Neural progenitor cell (in vitro differentiated cells): ENCODE results near the gene PCARE. TPM values are rescaled to one million over a fixed set of nuclear protein-coding genes. Genes with fewer than 3 reads are reported as not detected.

Source experiments
- DNase-seq: peaks from one replicate; pipeline ENCODE4 v3.0.0-alpha.2; 2016; ENCODE audit warnings: low spot score
- H2AFZ ChIP-seq: fragments of 200-600 bp; sonication (generic); replicated peaks from 2 replicates; pipeline ENCODE4 v1.6.1; 2016; ENCODE audit warnings: antibody characterized with exemption
- H3F3A ChIP-seq: fragments of 200-600 bp; sonication (generic); 2 replicates; pipeline ENCODE4 v1.6.1; 2016; ENCODE audit warnings: antibody characterized with exemption, low read depth
- H3K27ac ChIP-seq: fragments of 200-600 bp; sonication (generic); 2 replicates; pipeline ENCODE4 v1.5.1; 2016; ENCODE audit warnings: mild to moderate bottlenecking
- H3K27me3 ChIP-seq: fragments of 200-600 bp; sonication (generic); 2 replicates; pipeline ENCODE4 v1.6.1; 2016; ENCODE audit warnings: mild to moderate bottlenecking, moderate library complexity
- H3K36me3 ChIP-seq: fragments of 200-600 bp; sonication (generic); 2 replicates; pipeline ENCODE4 v1.5.1; 2016
- H3K4me1 ChIP-seq: fragments of 200-600 bp; sonication (generic); 2 replicates; pipeline ENCODE4 v1.6.1; 2016; ENCODE audit warnings: mixed run types
- H3K4me2 ChIP-seq: fragments of 200-600 bp; sonication (generic); 2 replicates; pipeline ENCODE4 v1.6.1; 2016
- H3K4me3 ChIP-seq: fragments of 200-600 bp; sonication (generic); 2 replicates; pipeline ENCODE4 v1.5.1; 2016
- H3K79me2 ChIP-seq: fragments of 200-600 bp; sonication (generic); 2 replicates; pipeline ENCODE4 v1.6.1; 2016; ENCODE audit warnings: low read depth
- H3K9ac ChIP-seq: fragments of 200-600 bp; sonication (generic); 2 replicates; pipeline ENCODE4 v1.6.1; 2016
- H3K9me3 ChIP-seq: fragments of 200-600 bp; sonication (generic); 2 replicates; pipeline ENCODE4 v1.5.1; 2016; ENCODE audit warnings: low read depth
- H4K20me1 ChIP-seq: fragments of 200-600 bp; sonication (generic); 2 replicates; pipeline ENCODE4 v1.6.1; 2016; ENCODE audit warnings: low read depth
- H3K27ac Mint-ChIP-seq: 3 replicates; pipeline ENCODE4 v1.8.0; 2021; ENCODE audit warnings: mixed read lengths
- H3K27me3 Mint-ChIP-seq: 2 replicates; pipeline ENCODE4 v1.8.0; 2022; ENCODE audit warnings: low read depth, mild to moderate bottlenecking, inconsistent platforms, moderate library complexity, mixed read lengths; ENCODE audit not compliant: insufficient read depth
- H3K36me3 Mint-ChIP-seq: 3 replicates; pipeline ENCODE4 v1.8.0; 2021; ENCODE audit warnings: mixed read lengths
- H3K4me1 Mint-ChIP-seq: 3 replicates; pipeline ENCODE4 v1.8.0; 2021; ENCODE audit warnings: mixed read lengths
- H3K4me3 Mint-ChIP-seq: 3 replicates; pipeline ENCODE4 v1.8.0; 2021; ENCODE audit warnings: mild to moderate bottlenecking, moderate library complexity, mixed read lengths
- H3K9me3 Mint-ChIP-seq: 3 replicates; pipeline ENCODE4 v1.8.0; 2020; ENCODE audit warnings: mixed read lengths
- CTCF ChIP-seq: fragments of 200-600 bp; sonication (generic); IDR thresholded peaks from 2 replicates; pipeline ENCODE4 v1.5.1; 2017; ENCODE audit warnings: antibody characterized with exemption, mild to moderate bottlenecking
- EZH2 ChIP-seq: fragments of 200-600 bp; sonication (generic); IDR thresholded peaks from 2 replicates; pipeline ENCODE4 v1.6.1; 2017; ENCODE audit warnings: antibody characterized with exemption, mild to moderate bottlenecking, moderate library complexity
- EZH2phosphoT487 ChIP-seq: fragments of 200-600 bp; sonication (generic); IDR thresholded peaks from 2 replicates; pipeline ENCODE4 v1.6.1; 2017; ENCODE audit warnings: antibody characterized with exemption
- total RNA-seq: library from RNA; depleted of rRNA; stranded (reverse); fragments of >200 nt; gene quantifications from 2 replicates; pipeline ENCODE4 v1.2.3, GENCODE V29; 2015; ENCODE audit warnings: low replicate concordance

Gene PCARE
- not detected in 2 replicates for total RNA-seq

GRCh38 chr2:29074411-29074810 lies at the start of gene PCARE:
PCARE (minus strand) TSS chr2:29074523; CDS start chr2:29074261, 262 bp downstream.
- no peak for TF ChIP-seq EZH2
- no peak for TF ChIP-seq EZH2phosphoT487
- TF ChIP-seq CTCF = no peak
- Mint-ChIP-seq H3K27ac (peak within 1 kb of the TSS; percentile 79), H3K36me3 (no peaks in the 10 kb centered on the region), H3K4me3 (no peak within 1 kb of the TSS), H3K4me1 (peaks cover 60% of the 10 kb centered on the region), H3K27me3 (peaks cover 8% of the 10 kb centered on the region), H3K9me3 (peaks cover 7% of the 10 kb centered on the region)
- no peaks in the 10 kb centered on the region for H3K27me3 ChIP-seq
- H3K9me3 ChIP-seq = no peaks in the 10 kb centered on the region
- peak within 1 kb of the TSS; percentile 41 for H3K4me2 ChIP-seq
- no peaks in the 10 kb centered on the region for H3K79me2 ChIP-seq
- H3K9ac ChIP-seq = no peak within 1 kb of the TSS
- no peak within 1 kb of the TSS for H3K4me3 ChIP-seq
- no peaks in the 10 kb centered on the region for H3F3A ChIP-seq
- no peaks in the 10 kb centered on the region for H3K36me3 ChIP-seq
- no peak within 1 kb of the TSS for H2AFZ ChIP-seq
- no peaks in the 10 kb centered on the region for H4K20me1 ChIP-seq
- H3K4me1 ChIP-seq = peaks cover 29% of the 10 kb centered on the region
- peak; percentile 54 for DNase-seq
- no peak within 1 kb of the TSS for H3K27ac ChIP-seq

- Histone ChIP-seq H2AFZ (no peak overlapping the region), H3K79me2 (no peaks in the 10 kb centered on the region), H3K9me3 (no peaks in the 10 kb centered on the region), H3K27ac (no peak overlapping the region), H3K9ac (no peak overlapping the region), H3K4me1 (no peaks in the 10 kb centered on the region), H3K4me2 (no peak overlapping the region), H3K27me3 (peaks cover 20% of the 10 kb centered on the region), H4K20me1 (no peaks in the 10 kb centered on the region), H3K4me3 (no peak overlapping the region), H3F3A (no peaks in the 10 kb centered on the region), H3K36me3 (no peaks in the 10 kb centered on the region)
- DNase-seq = no peak
- Mint-ChIP-seq H3K9me3 (peaks cover 14% of the 10 kb centered on the region), H3K27me3 (no peaks in the 10 kb centered on the region), H3K4me1 (no peaks in the 10 kb centered on the region), H3K4me3 (no peak overlapping the region), H3K36me3 (peaks cover 11% of the 10 kb centered on the region), H3K27ac (no peak overlapping the region)
- TF ChIP-seq CTCF = no peak
- TF ChIP-seq EZH2 = no peak
- TF ChIP-seq EZH2phosphoT487 = no peak
Observed at GRCh38 chr2:29123617-29124349, 49.5 kb upstream of the PCARE start.

GRCh38 chr2:29120846-29121245 lies 46.5 kb upstream of the PCARE start:
- Histone ChIP-seq H3K9me3 (no peaks in the 10 kb centered on the region), H3K4me1 (peaks cover 2% of the 10 kb centered on the region), H3F3A (no peaks in the 10 kb centered on the region), H3K27ac (no peak overlapping the region), H3K4me2 (no peak overlapping the region), H3K4me3 (no peak overlapping the region), H3K9ac (no peak overlapping the region), H2AFZ (no peak overlapping the region), H3K79me2 (no peaks in the 10 kb centered on the region), H4K20me1 (no peaks in the 10 kb centered on the region), H3K36me3 (no peaks in the 10 kb centered on the region), H3K27me3 (peaks cover 49% of the 10 kb centered on the region)
- H3K27me3 Mint-ChIP-seq = peaks cover 3% of the 10 kb centered on the region
- peaks cover 13% of the 10 kb centered on the region for H3K36me3 Mint-ChIP-seq
- H3K9me3 Mint-ChIP-seq = peaks cover 14% of the 10 kb centered on the region
- H3K27ac Mint-ChIP-seq = no peak overlapping the region
- DNase-seq = no peak
- TF ChIP-seq EZH2 (no peak), CTCF (no peak)
- peaks cover 10% of the 10 kb centered on the region for H3K4me1 Mint-ChIP-seq
- H3K4me3 Mint-ChIP-seq = no peak overlapping the region
